DMS114 treated with DMSO at 0.1 percent for 48 hours (cell line): ENCODE data around the gene ZNF19.

ENCODE experiments used
- DNase-seq: peaks from one replicate; lab custom pipeline; 2025; ENCODE audit not compliant: unreplicated experiment; lab: John Stamatoyannopoulos, UW

The ZNF19 gene

DNA sequence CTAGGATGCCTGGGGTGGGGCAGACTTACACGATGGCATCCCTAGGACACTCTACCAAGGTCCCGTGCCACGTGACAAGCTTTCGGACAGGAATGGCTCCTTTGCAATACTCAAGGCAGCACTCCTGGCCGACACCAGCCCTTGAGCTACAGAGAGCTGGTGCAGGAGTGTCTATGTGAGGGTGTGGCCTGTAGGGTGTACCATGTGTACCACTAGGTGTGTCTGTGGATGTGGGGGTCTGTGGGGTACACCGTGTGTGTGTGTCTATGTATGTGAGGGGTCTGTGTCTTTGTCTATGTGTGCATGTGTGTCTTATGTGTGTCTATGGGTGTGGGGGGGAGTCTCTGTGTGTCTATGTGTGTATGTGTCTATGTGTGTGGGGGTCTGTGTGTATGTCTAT is 45.4 kb downstream of the ZNF19 start:
- no peak for DNase-seq

DNA sequence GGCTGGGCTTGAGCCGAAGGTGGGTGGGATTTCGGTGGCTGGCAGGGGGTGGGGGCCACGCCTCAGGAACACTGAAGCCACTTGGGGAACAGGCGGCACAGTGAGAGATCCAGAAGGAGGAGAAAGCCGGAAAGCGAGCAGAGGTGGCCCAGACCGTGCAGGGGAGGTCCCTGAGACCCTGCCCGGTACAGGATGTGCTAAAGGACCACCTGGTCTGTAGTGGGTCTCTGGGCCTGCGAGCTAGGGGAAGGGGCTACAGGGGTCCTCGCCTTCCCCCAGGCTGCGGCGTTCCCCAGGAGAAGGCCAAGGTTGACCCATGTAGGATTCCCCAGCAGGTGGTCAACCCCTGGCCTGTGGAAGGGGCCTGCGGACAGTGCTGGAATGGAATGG is 47.1 kb downstream of the ZNF19 start, which contains the start of gene TLE7:
TSS of gene TLE7 (minus strand) at position 4 of the 390 bp plus-strand sequence. CDS start 8,730 bp downstream, outside the sequence.
- DNase-seq: no peak

DNA sequence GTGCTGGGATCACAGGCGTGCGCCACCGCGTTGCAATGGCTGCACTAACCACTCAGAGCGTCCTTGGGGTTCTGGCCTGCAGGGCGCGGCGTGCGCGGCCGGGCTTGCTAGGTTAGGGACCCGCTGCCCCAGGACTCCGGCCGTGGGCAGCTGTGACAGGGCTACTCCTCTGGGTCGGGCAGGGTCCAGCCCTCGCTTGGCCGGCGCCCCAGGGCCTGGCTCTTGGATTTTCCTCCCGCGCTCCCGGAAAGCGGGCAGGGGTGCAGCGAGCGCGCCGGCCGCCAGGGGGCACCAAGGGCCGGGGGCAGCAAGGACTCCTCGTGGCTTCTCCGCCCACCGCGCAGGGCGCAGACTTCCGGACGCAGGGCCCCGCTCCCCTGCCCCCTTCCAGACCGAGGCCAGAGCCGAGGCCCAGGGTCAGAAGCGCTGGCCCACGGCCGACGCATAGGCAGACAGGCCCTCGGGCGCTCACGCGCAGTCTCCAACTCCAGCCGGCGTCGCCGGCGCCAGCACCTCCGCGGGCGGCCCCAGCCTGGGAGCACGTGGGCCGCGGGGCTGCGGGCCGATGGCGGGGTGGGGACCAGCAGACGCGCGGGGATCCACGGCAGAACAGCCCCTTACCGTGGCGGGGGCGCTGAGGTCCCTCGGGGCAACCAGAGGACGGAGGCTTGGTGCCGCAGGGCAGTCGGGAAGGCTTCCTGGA is 47.6 kb downstream of the ZNF19 start:
- DNase-seq: no peak

DNA sequence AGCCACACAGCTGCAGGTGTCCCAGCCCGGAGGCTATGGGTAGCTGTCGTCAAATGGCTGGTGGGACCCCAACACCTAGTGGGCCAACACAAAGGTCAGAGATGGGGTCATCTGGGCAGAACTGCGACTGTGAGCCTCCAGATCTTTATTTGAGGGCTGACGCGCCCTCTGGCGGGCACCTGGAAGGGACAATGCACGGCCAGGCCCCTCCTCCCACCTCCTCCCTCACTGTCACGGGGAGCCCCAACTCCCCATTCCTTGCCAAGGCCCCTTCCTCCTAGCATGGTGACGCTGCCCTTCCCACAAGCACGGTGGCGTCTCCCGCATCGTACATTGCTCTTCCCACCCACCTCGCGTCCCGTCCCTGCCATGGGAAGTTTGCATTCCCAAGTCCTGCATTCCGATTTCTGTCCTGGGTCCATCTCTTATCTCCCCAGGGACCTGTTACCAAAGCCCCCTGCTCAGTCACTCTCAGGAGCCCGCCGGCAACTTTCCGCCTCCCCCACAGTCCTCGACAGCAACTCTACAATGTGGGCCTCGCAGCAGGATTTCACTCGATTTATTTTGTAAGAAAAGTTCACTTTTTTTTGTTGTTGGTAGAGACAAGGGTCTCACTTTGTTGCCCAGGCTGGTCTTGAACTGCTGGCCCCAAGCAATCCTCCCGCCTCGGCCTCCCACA is 48.3 kb downstream of the ZNF19 start:
- DNase-seq: no peak

DNA sequence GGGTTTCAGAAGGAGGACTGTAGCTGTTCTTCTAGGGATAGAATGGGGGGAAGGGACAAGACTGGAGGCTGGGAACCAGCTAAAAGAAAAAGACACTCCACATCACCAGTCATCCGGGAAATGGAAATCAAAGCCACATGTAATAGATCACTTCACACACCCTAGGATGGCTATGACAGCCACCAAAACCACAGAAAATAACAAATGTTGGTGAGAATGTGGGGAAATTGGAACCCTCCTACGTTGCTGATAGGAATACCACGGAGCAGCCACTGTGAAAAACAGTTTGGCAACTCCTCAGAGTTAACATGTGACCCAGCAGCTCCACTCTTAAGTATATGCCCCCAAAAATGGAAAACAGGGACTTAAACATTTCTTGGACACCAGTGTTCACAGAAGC is 49.6 kb downstream of the ZNF19 start:
- no peak for DNase-seq

DNA sequence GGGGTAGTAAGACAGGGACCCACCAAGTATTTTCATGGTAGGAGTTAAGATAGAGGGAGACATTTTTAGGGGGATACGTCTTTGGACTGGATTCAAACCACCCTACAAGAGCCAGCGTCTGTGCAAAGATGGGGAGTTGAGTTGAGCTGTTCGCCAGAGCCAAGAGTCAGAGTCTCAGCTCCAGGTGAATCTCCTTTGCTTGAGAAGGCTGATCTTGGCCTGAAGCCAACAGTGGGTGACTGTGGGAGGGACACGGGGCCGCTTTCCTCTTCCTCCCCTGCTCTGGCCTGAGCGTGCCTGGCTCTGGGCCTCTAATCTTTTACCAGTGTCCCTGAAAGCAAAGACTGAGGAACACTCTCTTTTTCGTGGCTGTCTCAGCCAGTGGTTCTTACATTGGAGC is 52.7 kb downstream of the ZNF19 start:
- DNase-seq: no peak

DNA sequence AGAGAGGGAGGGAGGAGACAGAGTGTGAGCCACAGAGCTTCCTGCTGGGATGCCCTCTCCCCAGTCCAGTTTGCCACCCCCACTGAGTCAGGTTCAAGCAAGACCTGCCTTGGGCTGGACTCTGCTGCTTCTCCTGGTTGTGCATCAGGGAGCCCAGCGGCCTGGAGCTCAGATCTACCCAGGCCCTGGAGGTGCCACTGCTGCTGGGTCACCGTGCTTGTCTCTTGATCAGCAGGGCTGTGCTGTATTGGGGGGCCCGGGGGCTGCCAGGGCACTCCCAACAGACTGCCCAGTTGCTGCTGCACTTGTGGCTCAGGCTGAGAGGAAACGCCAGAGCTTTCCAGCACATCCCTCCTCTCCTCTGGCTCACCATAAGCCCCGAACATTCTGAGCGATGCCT is 56.2 kb downstream of the ZNF19 start:
- no peak for DNase-seq

DNA sequence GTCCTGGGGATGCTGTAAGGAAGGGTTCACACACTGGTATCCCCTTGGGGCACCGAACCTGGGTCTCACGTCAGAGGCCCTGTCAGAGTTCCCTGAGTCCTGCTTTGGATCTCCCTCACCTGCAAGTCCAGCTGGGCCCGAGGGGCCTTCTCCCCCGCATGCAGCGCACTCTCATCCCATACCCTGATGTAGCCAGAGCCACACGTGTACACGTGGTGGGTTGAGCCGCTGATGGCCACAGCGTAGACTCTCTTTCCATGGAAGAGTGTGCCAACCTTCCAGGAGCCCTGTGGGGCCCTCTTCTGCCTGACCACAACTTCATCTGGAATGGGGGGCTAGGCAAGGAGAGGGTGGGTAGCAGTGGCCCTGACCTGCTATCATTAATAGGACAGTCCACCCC is 57.1 kb downstream of the ZNF19 start:
- DNase-seq: no peak

DNA sequence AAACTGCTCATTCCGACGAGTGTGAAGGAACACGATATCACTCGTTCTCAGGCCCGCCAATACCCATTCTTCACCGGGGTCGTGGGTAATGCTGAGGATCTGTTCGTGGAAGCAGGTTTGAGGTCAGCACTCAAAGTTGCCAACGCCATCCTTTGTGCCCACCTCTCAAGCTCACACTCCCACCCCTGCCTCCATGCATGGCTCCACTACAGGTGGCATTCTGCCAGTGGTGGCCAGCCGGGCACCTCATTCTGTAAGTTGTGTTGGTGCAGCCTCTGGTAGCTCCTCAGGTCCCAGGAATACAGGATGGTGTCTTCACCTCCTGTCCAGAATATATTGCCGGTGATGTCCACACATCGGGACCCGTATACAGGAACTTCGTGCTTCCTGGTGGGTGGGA is 57.9 kb downstream of the ZNF19 start:
- no peak for DNase-seq

DNA sequence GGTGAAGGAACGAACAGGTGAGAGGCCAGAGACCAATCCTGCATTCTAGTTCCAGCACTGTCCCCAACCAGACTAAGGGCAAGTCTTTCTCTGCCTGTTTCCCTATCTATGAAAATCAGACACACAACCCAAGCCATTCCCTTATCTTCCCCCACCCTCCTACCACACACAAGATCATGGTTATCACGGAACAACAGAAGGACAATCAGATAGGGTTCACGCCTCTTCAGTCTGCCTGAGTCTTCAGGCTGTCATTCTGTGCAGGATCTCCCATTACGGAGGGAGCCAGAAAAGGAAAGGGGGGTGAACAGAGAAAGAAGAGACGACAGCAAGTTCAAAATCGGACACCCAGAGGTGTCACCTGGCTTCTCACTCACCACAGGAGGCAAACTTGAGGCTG is 58.4 kb downstream of the ZNF19 start:
- DNase-seq: no peak

DNA sequence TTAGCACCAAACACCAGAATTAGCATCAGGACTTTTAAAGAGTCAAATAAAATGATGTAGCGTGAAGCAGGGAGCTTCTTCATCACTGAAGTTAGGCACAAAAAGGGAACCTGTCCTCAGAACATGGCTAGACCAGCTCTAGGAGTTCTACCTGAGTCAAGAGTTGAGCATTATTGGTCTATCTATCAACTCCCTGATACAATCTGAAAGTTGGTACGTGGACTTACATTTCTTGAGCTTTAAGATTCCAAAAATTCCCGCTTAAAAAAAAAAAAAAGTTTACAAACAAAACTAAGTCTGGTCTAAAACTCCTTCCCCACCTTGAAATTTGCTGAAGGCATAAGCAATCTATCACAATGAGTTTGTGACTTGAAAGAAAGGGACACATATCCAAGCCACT is 59.5 kb downstream of the ZNF19 start:
- no peak for DNase-seq

DNA sequence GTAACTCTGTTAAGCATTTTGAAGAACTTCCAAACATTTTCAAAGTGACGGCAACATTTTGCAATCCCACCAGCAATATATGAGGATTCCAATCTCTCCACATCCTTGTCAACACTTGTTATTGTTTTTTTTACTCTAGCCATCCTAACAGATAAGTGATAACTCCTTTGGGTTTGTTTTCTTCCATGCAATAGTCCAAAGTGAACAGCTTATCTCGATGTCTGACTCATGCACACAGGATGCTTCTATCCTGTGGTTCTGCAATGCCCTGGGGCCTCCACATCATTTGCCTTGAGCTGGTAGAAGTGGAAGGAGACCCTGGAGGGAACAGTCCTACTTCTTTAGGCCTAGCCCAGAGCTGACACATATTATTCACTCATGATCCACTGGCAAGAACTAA is 60.2 kb downstream of the ZNF19 start:
- DNase-seq: no peak

DNA sequence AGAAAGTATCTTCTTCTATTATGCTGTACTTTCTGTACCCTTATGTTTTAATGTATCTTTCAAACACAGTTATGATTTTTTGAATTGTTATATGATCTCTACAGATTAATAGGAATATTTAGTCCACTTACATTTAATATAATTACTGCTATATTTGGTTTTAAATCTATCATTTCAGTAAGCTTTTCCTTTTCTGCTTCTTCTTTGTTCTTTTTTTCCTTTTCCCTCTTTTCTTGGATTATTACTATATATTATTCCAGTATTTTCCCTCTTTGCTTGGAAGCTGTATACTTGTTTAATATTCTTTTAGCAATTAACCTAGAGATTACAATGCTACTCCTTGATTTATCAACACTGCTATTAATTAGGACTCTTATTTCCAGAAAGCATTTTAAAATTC is 60.7 kb downstream of the ZNF19 start:
- DNase-seq: no peak

DNA sequence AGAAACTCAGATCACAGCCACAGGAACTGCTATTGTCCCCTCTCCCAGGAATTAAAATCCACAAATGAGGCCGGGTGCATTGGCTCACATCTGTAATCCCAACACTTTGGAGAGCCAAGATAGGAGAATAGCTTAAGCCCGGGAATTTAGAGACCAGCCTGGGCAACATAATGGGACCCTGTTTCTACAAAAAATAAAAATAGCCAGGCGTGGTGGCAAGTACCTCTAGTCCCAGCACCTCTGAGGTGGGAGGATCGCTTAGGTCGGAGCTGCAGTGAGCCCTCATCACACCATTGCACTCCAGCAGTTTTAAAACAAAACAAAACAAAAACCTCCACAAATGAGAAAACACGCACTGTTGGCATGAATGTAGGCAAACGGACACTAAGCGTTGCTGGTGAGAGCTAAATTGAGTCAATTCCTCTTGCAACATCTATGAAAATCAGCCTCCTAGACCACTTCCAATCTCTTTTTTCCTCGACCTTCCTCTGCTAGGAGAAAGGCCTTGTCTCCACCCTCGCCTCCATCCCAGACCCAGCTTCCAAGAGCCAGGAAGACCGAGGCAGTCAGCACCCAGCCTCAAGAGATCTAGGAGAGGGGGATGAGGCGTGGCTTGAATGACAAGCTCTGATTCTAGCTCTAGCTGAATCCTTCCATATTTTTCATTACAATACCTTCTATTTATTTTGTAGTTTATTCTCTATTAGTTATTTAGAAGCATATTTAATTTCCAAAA is 62.1 kb downstream of the ZNF19 start:
- DNase-seq: no peak

DNA sequence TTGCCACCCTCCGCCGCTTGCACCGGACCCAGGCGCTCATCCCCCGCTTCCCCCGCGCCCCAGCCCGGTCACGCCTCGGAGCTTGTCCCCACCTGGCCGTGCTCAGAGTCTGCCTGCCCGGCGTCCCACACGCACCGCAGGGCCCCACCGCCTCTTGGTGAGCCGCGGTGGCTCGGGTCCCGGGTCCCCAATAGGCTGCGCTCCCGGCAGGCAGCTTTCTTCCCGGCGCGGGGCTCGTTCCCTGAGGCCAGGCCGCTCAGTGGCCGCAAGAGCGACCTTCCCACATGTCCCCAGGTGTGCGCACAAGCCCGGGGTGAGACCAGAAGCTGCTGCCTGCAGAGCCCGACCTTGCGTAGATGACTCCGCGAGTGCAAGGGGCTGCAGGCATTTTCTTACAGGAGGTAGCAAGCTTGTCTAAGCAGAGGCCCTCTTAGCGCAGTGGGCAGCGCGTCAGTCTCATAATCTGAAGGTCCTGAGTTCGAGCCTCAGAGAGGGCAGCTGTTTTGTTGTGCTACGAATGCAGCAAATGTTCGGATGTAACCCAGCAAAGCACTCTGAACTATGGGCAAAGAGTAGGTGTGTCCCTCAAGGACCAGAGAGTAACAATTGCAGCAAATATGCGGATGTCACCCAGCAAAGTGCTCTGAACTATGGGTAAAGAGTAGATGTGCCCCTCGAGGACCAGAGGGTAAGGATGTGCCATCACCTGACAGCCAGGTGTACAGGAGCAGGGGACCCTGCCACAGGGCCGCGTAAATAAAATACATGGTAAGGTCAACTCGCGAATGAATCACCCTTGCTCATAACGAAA is 62.9 kb downstream of the ZNF19 start:
- DNase-seq: no peak

DNA sequence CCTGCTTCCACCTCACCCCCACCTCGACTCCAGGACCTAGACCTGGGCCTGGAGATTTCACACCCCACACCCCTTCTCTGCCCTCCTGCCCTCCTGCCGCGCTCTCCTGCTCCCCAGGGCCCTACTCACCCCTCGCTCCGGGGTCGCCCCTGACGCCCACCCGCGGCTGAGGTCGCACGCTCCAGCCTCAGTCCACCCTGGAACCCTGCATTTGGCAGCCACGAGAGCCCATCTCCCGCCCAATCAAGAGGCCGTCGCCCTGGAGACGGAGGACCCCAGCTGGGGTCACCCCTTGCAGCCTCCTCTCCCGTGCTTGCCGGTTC is 63.4 kb downstream of the ZNF19 start:
- no peak for DNase-seq

DNA sequence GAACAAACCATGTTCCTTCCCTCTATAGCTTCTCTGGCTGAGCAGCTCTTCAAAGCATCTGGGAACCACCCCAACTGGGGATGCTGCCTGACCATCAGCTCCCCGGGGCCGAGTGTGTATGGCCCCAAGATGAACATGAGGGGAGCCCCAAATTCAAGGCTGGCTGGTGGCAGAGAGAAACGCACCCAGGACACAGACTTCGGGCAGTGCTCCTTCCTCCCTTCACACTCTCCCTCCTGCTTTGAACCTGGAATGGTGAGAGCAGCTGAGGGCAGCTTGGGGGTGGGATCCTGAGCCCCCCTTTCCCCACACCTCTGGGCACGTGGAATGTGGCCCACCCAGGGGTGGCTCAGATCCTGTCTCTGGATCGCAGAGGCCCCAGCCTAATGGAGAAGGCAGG is 64.5 kb downstream of the ZNF19 start:
- no peak for DNase-seq

DNA sequence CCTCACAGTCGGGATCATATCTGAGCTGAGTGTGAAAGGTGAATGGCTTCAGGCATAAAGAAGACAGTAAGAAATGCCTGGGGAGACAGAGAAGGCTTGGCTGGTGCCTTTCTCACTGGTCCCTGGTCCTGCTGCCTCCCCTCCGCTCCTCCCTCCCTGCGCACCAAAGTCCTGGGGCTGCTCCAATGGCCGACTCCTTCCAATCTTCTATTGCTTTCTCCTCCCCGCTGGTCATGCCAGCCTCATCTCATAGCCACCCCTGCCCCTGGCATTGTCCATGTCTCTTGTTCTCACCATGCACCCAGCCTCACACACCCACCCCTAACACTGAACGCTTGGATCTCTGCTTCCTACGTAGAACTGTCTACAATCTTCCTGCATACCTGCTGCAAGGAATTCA is 65.3 kb downstream of the ZNF19 start:
- DNase-seq: no peak
